HG03378 (cell line): Measurements from ENCODE around the gene MAGEB1.

Source experiments
- ATAC-seq: cut with Tn5 transposase; IDR thresholded peaks from one replicate; pipeline ENCODE4 v1.9.1; 2021; ENCODE audit warnings: mild to moderate bottlenecking, moderate library complexity; ENCODE audit not compliant: unreplicated experiment

Gene MAGEB1

GRCh38 chrX:30246769-30247489, at the start of gene MAGEB1:
Gene MAGEB1, plus strand, starts transcription at chrX:30247146. Its CDS starts 3,348 bp downstream, at chrX:30250494.
- ATAC-seq, result no peak

- ATAC-seq, result no peak
Measured at GRCh38 chrX:30212172-30212571, 34.8 kb upstream of the MAGEB1 start.

GRCh38 chrX:30215357-30215843, 31.5 kb upstream of the MAGEB1 start, which contains the start of gene MAGEB2:
Gene MAGEB2, plus strand, starts transcription at chrX:30215563. Its CDS starts 3,018 bp downstream, at chrX:30218581.
- no peak for ATAC-seq

GRCh38 chrX:30217465-30217864, 29.5 kb upstream of the MAGEB1 start:
- no peak for ATAC-seq

GRCh38 chrX:30219372-30219771, 27.6 kb upstream of the MAGEB1 start:
- no peak for ATAC-seq

- ATAC-seq, result no peak
Measured at GRCh38 chrX:30220661-30221060, 26.3 kb upstream of the MAGEB1 start.

GRCh38 chrX:30224536-30224935, 22.4 kb upstream of the MAGEB1 start:
- no peak for ATAC-seq

- no peak for ATAC-seq
Measured at GRCh38 chrX:30228526-30228925, 18.4 kb upstream of the MAGEB1 start.

GRCh38 chrX:30230395-30230794, 16.6 kb upstream of the MAGEB1 start, which contains the start of gene MAGEB3:
Gene MAGEB3, plus strand, starts transcription at chrX:30230657. Its CDS starts 5,268 bp downstream, at chrX:30235925.
- no peak for ATAC-seq

- no peak for ATAC-seq
Measured at GRCh38 chrX:30241724-30242415, 5.1 kb upstream of the MAGEB1 start, which contains the start of gene MAGEB4. Gene MAGEB4, plus strand, starts transcription at chrX:30242000. Its CDS starts 136 bp downstream, at chrX:30242136.

GRCh38 chrX:30248854-30249253, 1.9 kb downstream of the MAGEB1 start:
- ATAC-seq, result peak; percentile 82

GRCh38 chrX:30253257-30253656, 6.3 kb downstream of the MAGEB1 start:
- peak; percentile 42 for ATAC-seq

- no peak for ATAC-seq
Measured at GRCh38 chrX:30259927-30260326, 13.0 kb downstream of the MAGEB1 start.

- no peak for ATAC-seq
Measured at GRCh38 chrX:30261012-30261411, 14.1 kb downstream of the MAGEB1 start.

- ATAC-seq, result no peak
Measured at GRCh38 chrX:30262763-30263162, 15.8 kb downstream of the MAGEB1 start.

GRCh38 chrX:30270639-30271038, 23.7 kb downstream of the MAGEB1 start:
- ATAC-seq, result no peak

- ATAC-seq, result no peak
Measured at GRCh38 chrX:30275498-30275897, 28.6 kb downstream of the MAGEB1 start.

GRCh38 chrX:30278365-30278764, 31.4 kb downstream of the MAGEB1 start:
- ATAC-seq, result no peak

GRCh38 chrX:30280428-30280827, 33.5 kb downstream of the MAGEB1 start:
- no peak for ATAC-seq

- ATAC-seq, result no peak
Measured at GRCh38 chrX:30282527-30282926, 35.6 kb downstream of the MAGEB1 start.

- ATAC-seq, result no peak
Measured at GRCh38 chrX:30283456-30284200, 36.7 kb downstream of the MAGEB1 start.
